Keratinocyte (primary cell): ENCODE measurements around the gene NOTCH1. TPM values are rescaled to one million over a fixed set of nuclear protein-coding genes. Genes with fewer than 3 reads are reported as not detected.

ENCODE experiments used
- DNase-seq: peaks from one replicate; pipeline ENCODE4 v3.0.0-alpha.2; 2011; ENCODE audit warnings: low read depth, missing footprints, low spot score
- FAIRE-seq: peaks from 2 replicates; lab custom pipeline; 2011; peaks lifted over from hg19 to GRCh38; lab: Jason Lieb, UNC
- H2AFZ ChIP-seq: 2 replicates; pipeline ENCODE4 v1.6.0; 2012; ENCODE audit warnings: low read length, control low read depth, inconsistent platforms; ENCODE audit not compliant: control insufficient read depth
- H3K27ac ChIP-seq: 2 replicates; pipeline ENCODE4 v1.5.1; 2011; ENCODE audit warnings: low read length; ENCODE audit not compliant: control insufficient read depth, insufficient read depth
- H3K27me3 ChIP-seq: 3 replicates; pipeline ENCODE4 v1.6.0; 2011; ENCODE audit warnings: low read length; ENCODE audit not compliant: control insufficient read depth, insufficient read depth; ENCODE audit errors: extremely low read depth
- H3K36me3 ChIP-seq, 2 experiments: 2 replicates in 1 of 2; 3 replicates in 1 of 2; pipeline ENCODE4 v1.5.1; 2011; ENCODE audit warnings: low read length in 2 of 2, mild to moderate bottlenecking in 1 of 2; ENCODE audit not compliant: control insufficient read depth in 2 of 2, insufficient read depth in 2 of 2; ENCODE audit errors: extremely low read depth in 1 of 2
- H3K4me1 ChIP-seq: 3 replicates; pipeline ENCODE4 v1.5.1; 2011; ENCODE audit warnings: low read length; ENCODE audit not compliant: control insufficient read depth, insufficient read depth; ENCODE audit errors: extremely low read depth
- H3K4me2 ChIP-seq: 3 replicates; pipeline ENCODE4 v1.6.0; 2011; ENCODE audit warnings: low read depth, low read length; ENCODE audit not compliant: control insufficient read depth, insufficient read depth; ENCODE audit errors: extremely low read depth
- H3K4me3 ChIP-seq, 3 experiments: fragments of 200-600 bp in 1 of 3; sonication (generic) in 1 of 3; 2 replicates in 2 of 3; 3 replicates in 1 of 3; pipeline ENCODE4 v1.5.1; 2011 to 2016; ENCODE audit warnings: low read length in 3 of 3, mild to moderate bottlenecking in 3 of 3, control low read depth in 2 of 3, inconsistent platforms in 1 of 3, low read depth in 1 of 3, mixed read lengths in 1 of 3, mixed run types in 1 of 3, moderate library complexity in 1 of 3; ENCODE audit not compliant: control insufficient read depth in 2 of 3, insufficient read depth in 2 of 3; ENCODE audit errors: extremely low read depth in 1 of 3
- H3K79me2 ChIP-seq: 2 replicates; pipeline ENCODE4 v1.6.0; 2012; ENCODE audit warnings: low read length; ENCODE audit not compliant: control insufficient read depth, insufficient read depth
- H3K9ac ChIP-seq: 3 replicates; pipeline ENCODE4 v1.6.0; 2011; ENCODE audit warnings: low read length; ENCODE audit not compliant: control insufficient read depth, insufficient read depth; ENCODE audit errors: extremely low read depth
- H3K9me1 ChIP-seq: 3 replicates; pipeline ENCODE4 v1.6.0; 2011; ENCODE audit warnings: low read length; ENCODE audit not compliant: control insufficient read depth, insufficient read depth; ENCODE audit errors: extremely low read depth
- H3K9me3 ChIP-seq: 2 replicates; pipeline ENCODE4 v1.5.1; 2012; ENCODE audit warnings: low read depth, low read length; ENCODE audit not compliant: control insufficient read depth
- H4K20me1 ChIP-seq: 3 replicates; pipeline ENCODE4 v1.6.0; 2011; ENCODE audit warnings: low read length; ENCODE audit not compliant: control insufficient read depth, insufficient read depth; ENCODE audit errors: extremely low read depth
- EZH2 ChIP-seq: IDR thresholded peaks from one replicate; pipeline ENCODE4 v1.6.1; 2012; ENCODE audit warnings: inconsistent platforms, mild to moderate bottlenecking, low read length, moderate library complexity
- dilution Hi-C: fragments of 300-500 bp; cut with MboI; formaldehyde crosslinking; loops from one replicate; pipeline ENCODE4 v1.7.0; 2020; ENCODE audit warnings: low sequenced_read_pairs; ENCODE audit not compliant: extremely low pct_ligation_motif_present
- polyA plus RNA-seq, 5 experiments: library from polyadenylated mRNA; depleted of rRNA in 3 of 5; stranded (reverse) in 3 of 5; stranded (forward) in 1 of 5; unstranded in 1 of 5; fragments of >200 nt; gene quantifications; 1 replicate in 1 of 5; 2 replicates in 3 of 5; 3 replicates in 1 of 5; pipeline versions ENCODE4 v1.2.1 to v1.2.3, GENCODE V29; 2011 to 2012; ENCODE audit warnings: missing spikeins in 2 of 5, low read depth in 1 of 5, low replicate concordance in 1 of 5
- TF ChIP-seq, protein P1 (sequence below), 3 experiments: IDR thresholded peaks in 1 of 3; conservative IDR thresholded peaks in 1 of 3; optimal IDR thresholded peaks in 1 of 3; 2 replicates in 2 of 3; 3 replicates in 1 of 3; pipeline versions ENCODE3 to v1.5.1; 2011; ENCODE audit warnings: low read length in 3 of 3, mild to moderate bottlenecking in 3 of 3, moderate library complexity in 2 of 3, control low read depth in 1 of 3, inconsistent platforms in 1 of 3; ENCODE audit not compliant: insufficient read depth in 2 of 3; ENCODE audit errors: extremely low read depth in 1 of 3

Gene NOTCH1
- polyA plus RNA-seq, 1 donor (not counting 4 experiments of a cell fraction or from before 2014, with no cell fraction given) = 6.1 TPM

DNA sequence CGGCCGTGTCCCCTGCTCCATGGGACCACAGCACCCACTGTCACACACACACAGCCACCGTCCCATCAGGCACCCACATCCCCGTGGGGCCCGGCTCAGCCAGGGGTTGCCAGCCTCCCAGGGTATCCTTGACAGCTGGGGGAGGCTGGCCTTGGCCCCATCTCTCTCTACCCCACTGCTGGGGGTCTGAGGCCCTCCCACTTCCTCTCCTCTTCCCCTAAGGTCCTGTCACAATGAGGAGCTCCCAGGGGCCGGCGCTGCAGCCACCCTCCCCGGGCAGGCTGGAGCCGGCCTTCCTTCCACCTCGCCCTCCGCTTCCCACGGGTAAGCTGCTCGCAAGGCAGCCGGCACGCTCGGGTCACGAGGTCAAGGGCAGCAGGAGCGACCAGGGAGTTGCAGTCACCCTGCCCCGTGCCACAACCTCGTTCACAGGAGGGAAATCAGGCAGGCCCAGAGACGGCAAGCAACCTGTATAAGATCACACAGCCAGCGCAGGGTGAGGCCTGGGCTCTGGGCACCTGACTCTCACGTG lies 38.6 kb upstream of the NOTCH1 start:
- no peak for FAIRE-seq
- H3K9me3 ChIP-seq = no peaks in the 10 kb centered on the region
- H3K9ac ChIP-seq = no peak overlapping the region
- H4K20me1 ChIP-seq = no peaks in the 10 kb centered on the region
- H3K36me3 ChIP-seq = no peaks in the 10 kb centered on the region
- peaks cover 40% of the 10 kb centered on the region for H3K27me3 ChIP-seq
- H3K79me2 ChIP-seq = no peaks in the 10 kb centered on the region
- TF ChIP-seq EZH2 = no peak
- TF ChIP-seq, protein P1, sequence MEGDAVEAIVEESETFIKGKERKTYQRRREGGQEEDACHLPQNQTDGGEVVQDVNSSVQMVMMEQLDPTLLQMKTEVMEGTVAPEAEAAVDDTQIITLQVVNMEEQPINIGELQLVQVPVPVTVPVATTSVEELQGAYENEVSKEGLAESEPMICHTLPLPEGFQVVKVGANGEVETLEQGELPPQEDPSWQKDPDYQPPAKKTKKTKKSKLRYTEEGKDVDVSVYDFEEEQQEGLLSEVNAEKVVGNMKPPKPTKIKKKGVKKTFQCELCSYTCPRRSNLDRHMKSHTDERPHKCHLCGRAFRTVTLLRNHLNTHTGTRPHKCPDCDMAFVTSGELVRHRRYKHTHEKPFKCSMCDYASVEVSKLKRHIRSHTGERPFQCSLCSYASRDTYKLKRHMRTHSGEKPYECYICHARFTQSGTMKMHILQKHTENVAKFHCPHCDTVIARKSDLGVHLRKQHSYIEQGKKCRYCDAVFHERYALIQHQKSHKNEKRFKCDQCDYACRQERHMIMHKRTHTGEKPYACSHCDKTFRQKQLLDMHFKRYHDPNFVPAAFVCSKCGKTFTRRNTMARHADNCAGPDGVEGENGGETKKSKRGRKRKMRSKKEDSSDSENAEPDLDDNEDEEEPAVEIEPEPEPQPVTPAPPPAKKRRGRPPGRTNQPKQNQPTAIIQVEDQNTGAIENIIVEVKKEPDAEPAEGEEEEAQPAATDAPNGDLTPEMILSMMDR (optimal IDR thresholded peaks at IDR 0.05 in 1 of 3, IDR thresholded peaks at IDR 0.05 in 1 of 3, conservative IDR thresholded peaks at IDR 0.05 in 1 of 3; ENCODE audit: extremely low read depth in 1 of 3, insufficient read depth in 2 of 3, low read length in 3 of 3) = no peak
- dilution Hi-C loops = no loop called here
- H3K9me1 ChIP-seq = no peaks in the 10 kb centered on the region
- H3K4me1 ChIP-seq = no peaks in the 10 kb centered on the region
- no peak overlapping the region for H3K4me3 ChIP-seq
- no peak overlapping the region for H3K27ac ChIP-seq
- no peak for DNase-seq
- H2AFZ ChIP-seq = no peak overlapping the region
- no peak overlapping the region for H3K4me2 ChIP-seq

DNA sequence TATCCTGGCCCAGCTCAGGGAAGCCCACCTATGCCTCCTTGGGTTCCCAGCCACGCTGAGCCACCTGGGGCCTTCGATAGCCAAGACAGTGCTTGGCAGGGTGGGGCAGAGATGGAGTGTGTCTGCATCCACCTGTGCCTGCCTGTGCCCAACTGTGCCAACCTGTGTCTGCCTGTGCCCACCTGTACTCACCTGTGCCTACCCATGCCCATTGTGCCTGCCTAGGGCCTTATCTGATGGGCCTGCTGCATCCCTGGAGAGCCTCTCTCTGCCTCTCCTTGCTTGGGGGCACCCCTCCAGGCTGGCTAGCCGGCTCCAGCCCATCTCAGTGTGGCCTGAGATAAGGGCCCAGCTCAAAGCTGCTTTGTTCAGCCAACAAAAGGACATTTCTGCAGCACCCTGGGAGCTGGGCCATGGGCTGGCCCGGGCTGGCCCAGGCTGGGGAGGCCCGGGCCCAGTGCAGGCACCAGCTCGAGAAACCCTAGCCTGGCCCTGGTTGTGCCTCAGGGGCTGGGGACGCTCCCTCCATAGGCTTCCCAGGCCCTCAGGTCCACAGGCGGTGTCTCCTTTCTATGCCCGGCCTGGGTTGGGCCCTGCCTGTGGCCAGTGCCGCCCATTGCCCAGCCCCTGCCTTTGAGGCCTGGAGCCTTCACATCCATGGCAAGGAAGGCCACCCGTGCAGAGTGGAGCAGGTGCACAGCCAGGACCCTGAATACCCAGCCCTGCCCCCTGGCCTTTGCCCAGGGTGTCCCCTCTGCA lies 37.3 kb upstream of the NOTCH1 start:
- peaks cover 5% of the 10 kb centered on the region for H3K4me1 ChIP-seq
- no peak overlapping the region for H3K9ac ChIP-seq
- no peaks in the 10 kb centered on the region for H3K9me3 ChIP-seq
- no peaks in the 10 kb centered on the region for H3K79me2 ChIP-seq
- peaks cover 40% of the 10 kb centered on the region for H3K27me3 ChIP-seq
- DNase-seq (no peak), FAIRE-seq (no peak)
- dilution Hi-C loops = no loop called here
- H3K27ac ChIP-seq = no peak overlapping the region
- no peak overlapping the region for H3K4me2 ChIP-seq
- no peaks in the 10 kb centered on the region for H4K20me1 ChIP-seq
- H3K36me3 ChIP-seq = no peaks in the 10 kb centered on the region
- TF ChIP-seq, protein P1 (optimal IDR thresholded peaks at IDR 0.05 in 1 of 3, IDR thresholded peaks at IDR 0.05 in 1 of 3, conservative IDR thresholded peaks at IDR 0.05 in 1 of 3; ENCODE audit: extremely low read depth in 1 of 3, insufficient read depth in 2 of 3, low read length in 3 of 3) = no peak
- no peak for TF ChIP-seq EZH2
- H2AFZ ChIP-seq = no peak overlapping the region
- no peak overlapping the region for H3K4me3 ChIP-seq
- H3K9me1 ChIP-seq = no peaks in the 10 kb centered on the region
